LNCAP (cell line): ENCODE data around the gene DLX1.

Experiments
- TF ChIP-seq, protein P1 (sequence below): fragments of 450-650 bp; IDR thresholded peaks from 2 replicates; pipeline ENCODE4 v1.5.1; 2017; ENCODE audit warnings: mild to moderate bottlenecking

DLX1 gene

DNA sequence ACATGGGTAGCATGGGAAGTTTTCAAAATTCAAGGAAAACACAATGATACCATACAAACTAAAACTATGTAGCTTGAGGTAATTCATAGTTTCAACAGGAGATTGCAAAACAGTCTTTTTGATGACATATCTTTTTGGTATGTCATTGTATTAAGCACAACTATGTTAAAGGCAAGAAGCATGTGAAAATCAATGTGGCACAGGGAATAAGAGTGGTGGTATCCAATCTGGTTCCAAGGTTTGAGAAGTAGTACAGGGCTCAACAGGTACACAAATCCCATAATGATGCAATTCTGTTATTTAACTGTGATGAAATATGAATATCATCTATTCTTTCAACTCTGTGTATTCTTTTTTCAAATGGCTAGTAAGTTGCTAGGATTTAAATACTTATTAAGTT, 33.8 kb downstream of the DLX1 start:
- TF ChIP-seq, protein P1, sequence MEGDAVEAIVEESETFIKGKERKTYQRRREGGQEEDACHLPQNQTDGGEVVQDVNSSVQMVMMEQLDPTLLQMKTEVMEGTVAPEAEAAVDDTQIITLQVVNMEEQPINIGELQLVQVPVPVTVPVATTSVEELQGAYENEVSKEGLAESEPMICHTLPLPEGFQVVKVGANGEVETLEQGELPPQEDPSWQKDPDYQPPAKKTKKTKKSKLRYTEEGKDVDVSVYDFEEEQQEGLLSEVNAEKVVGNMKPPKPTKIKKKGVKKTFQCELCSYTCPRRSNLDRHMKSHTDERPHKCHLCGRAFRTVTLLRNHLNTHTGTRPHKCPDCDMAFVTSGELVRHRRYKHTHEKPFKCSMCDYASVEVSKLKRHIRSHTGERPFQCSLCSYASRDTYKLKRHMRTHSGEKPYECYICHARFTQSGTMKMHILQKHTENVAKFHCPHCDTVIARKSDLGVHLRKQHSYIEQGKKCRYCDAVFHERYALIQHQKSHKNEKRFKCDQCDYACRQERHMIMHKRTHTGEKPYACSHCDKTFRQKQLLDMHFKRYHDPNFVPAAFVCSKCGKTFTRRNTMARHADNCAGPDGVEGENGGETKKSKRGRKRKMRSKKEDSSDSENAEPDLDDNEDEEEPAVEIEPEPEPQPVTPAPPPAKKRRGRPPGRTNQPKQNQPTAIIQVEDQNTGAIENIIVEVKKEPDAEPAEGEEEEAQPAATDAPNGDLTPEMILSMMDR, result no peak

DNA sequence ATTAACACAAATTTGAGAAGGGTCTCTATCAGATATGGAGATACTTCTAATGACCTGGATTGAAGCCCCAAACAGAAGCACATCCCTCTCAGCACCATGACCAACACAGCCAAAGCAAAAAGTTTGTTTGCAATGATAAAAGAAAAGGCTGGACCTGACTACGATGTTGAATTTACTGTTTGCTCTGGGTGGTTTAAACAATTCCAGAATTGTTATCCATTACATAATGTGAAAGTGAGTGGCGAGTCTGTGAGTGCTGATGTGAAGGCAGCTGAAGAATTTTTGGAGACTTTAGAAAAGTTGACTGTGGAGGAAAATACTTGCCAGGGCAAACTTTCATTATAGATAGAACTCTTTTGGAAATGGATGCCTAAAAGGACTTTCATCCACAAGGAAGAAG, 34.8 kb downstream of the DLX1 start:
- TF ChIP-seq, protein P1, result no peak

DNA sequence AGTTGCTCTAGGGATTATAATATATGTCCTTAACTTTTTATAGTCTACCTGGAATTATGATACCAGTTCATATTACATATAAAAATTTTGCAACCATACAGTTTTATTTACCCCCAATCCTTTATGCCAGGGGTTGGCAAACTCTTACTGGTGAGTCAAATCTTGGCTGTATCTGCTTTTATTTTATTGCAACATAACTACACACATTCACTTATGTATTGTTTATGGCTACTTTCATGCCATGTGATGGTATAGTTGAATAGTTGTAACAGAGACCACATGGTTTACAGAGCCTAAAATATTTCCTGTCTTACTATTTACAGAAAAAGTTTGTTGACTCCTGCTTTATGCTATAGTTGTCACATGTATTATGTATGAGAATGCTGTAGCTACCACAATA, 43.2 kb downstream of the DLX1 start:
- TF ChIP-seq, protein P1, result no peak

DNA sequence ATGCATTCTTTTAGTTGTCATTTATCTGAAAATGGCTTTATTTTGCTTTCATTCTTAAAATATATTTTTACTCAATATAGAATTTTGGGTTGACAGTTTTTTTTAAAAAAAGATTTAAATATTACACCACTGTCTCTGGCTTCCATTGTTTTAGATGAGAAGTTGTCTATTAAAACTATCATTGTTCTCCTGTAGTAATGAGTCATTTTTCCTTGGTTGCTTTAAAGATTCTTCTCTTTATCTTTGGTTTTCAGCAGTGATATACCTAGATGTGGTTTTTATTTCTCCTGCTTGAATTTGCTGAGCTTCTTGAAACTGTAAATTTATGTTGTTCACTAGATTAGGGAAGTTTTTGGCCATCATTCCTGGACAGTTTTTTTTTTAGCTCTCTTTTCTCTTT, 44.1 kb downstream of the DLX1 start:
- TF ChIP-seq, protein P1, result no peak

DNA sequence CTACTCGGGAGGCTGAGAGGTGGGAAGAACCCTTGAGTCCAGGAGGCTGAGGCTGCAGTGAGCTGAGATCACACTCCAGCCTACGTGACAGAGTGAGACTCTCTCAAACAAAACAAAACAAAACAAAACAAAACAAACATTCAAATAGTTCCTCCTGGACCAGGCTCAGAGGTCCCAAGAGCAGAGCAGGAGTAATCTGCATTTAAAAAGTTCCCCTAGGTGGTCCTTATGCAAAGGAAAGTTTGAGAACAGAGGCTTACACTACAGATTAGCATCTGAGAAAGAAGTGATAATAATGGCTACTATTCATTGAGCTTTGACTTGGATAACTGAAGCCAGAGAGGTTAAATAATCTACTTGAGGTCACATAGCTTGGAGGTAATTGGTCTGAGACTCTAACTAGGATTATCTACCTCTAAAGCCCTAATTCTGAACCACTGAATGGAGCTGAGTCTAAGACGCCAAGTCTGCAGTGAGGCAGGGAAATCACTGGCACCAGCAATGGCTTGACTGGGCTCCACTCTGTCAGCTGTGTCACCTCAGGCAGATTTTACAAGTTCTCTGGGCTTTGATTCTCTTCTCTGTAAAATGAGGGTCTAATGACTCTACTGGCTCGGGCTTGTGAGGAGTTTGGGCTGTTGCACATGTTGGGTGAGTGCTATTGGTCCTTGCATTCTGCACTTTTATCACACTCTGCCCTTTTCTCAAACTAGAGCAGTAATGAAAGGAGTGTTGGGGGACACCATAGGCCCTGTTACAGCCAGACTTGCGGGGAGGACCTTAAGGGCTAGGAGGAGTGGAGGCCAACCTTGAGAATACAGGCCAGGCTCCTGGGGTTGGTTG, 46.6 kb downstream of the DLX1 start:
- TF ChIP-seq, protein P1, result no peak

DNA sequence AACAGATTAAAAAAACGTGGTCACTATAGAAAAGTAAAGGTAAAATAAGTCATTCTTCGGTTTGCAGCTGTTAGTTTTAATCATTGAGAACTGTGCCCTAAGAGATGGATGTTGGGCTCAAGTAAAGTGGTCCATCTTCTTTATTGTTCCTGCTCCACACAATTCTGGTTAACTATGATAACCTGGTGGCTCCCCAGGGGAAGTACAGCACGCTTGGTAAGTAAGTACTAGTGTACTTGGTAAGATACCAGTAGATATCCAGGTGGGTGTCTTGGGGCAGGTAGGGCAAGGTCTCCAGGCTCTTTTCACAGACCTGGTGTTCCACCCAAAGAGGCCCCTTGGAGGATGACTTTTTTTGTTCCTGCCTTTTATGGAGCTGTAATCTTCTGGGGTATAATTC, 49.0 kb downstream of the DLX1 start:
- TF ChIP-seq, protein P1, result no peak

DNA sequence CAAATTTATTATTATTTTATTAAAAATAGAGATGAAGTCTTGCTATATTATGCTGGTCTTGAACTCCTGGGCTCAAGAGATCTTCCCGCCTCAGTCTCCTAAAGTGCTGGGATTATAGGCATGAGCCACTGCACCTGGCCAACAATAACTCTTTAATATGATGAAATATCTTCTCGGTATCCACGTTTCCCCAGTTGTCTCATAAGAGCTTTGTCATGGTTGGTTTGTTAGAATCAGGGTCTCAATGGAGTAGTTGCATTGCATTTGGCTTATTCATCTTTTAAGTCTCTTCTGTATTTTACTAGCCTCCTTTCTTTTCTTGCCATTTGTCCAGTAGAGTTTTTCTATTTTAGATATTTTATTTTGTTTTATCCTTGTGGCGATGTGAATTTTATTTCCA, 50.1 kb downstream of the DLX1 start:
- TF ChIP-seq, protein P1, result no peak

DNA sequence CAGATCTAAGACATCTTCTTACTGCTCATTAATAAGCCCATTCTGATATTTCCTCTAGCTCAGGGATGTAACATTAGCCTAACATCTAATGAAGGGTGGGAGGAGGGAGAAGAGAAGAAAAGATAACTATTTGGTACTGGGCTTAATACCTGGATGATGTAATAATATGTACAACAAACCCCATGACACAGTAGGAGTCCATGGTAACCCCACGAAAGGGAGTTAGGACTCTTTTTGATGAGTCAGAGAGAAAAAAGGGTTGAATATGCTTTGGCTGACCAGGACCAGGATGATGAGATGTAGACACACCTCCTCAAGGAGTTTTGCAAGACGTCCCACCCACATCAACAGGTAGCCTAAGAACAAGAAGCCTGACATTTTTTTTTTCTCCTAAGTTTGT, 51.8 kb downstream of the DLX1 start:
- TF ChIP-seq, protein P1, result no peak
